Heart left ventricle (tissue), 13 donors: ENCODE data around the gene NT5DC4.

ENCODE experiments used
- CTCF ChIP-seq, 12 donors: fragments of 200-600 bp; sonication (generic) in 4 of 12; IDR thresholded peaks; one replicate each; pipeline versions ENCODE4 v1.5.0 to v1.8.0; 2018 to 2022; ENCODE audit warnings: antibody characterized with exemption in 12 of 12, mild to moderate bottlenecking in 5 of 12
- POLR2A ChIP-seq, 2 donors: fragments of 450-650 bp; IDR thresholded peaks; one replicate each; pipeline ENCODE4 v1.6.1; 2017; ENCODE audit warnings: antibody characterized with exemption in 2 of 2, mild to moderate bottlenecking in 2 of 2, moderate library complexity in 2 of 2
- donor health status: ischemic (EF 13 %, LVEDD 7.1; RV severe dilation, severe dysfunction).
- donor health status: DM: no; HTN: yes; CAD: no.
- donor health status: DM: no; HTN: no; CAD: no.
- donor health status: ischemic (EF 25% LVEDD 6.9; RV normal size, moderate dysfunction).
- donor health status: ischemic (EF 25% LVEDD 5.7; RV mildly dilated, moderate dysfunction).
- donor health status: ischemic (EF 35%, LVEDD 5.7; RV mildly dilated, moderate dysfunction).
- donor health status: nonischemic (EF 11% LVEDD 7.7; RV severe dilation, severe dysfunction).
- donor health status: DM: yes; HTN: yes; CAD: no.
- donor health status: PGD.
- donor health status: ischemic (EF 29% LVEDD 5.4; RV normal size, mild dysfunction).
- donor health status: nonischemic (EF 23%, LVEDD 6.1; RV moderate dilation, normal function).

DNA sequence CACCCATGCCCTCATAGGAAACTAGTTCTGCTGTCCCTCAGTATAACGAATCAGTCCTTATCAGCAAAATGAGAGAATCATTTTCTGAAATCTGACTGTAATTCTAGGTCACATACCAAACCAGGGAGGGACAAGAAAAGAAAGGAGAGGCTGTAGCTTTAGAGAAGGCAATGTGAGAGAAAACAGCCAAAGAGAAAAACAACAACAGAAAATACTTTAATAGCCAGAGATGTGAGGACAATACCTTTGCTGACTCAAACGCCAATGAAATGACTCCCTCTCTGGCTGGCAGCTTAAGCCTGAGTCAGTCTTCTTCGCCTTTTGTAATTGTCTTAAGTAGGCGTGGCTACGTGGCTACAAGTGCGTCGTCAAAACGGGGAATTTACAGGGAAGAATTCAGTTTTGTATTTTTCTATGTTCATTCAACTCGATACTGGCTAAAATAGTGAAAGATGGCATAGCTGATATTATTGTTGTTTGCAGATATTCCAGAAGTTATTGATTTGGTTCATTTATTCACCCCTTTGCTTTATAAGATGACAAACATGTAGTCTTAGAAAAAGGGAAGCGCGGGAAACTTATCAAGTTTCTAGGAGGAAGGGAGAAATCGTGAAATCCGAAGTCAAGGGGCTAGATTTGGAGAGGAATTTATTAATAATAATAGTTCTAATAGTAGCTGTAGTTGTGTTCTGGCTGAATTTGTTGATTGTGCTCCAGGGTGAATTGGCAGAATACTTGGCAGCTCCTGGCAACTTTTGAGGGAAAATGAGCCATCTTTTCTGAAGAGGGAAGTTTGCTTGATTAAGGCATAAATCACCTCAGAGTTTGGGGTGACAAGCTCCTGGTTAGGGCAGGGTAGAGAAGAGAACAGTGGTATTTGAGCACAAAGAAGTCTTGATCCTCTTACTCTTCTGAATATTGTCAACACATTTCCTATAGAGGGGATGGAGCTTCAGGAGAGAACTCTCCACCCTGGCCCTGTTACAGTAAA, 63.7 kb downstream of the NT5DC4 start, which contains the start of gene IL1A:
- TF ChIP-seq CTCF (IDR thresholded peaks at IDR 0.05) (no peak), POLR2A (IDR thresholded peaks at IDR 0.05) (no peak)
